ENCODE results near the gene CHP1. TPM values are rescaled to one million over a fixed set of nuclear protein-coding genes. Genes with fewer than 3 reads are reported as not detected.

The CHP1 gene
- total and polyA plus RNA-seq, 2 donors (not counting 1 experiment from before 2014, with no cell fraction given) = 14.2 to 39.9 TPM

- ATAC-seq (ENCODE audit: low read depth) = no peak
- peaks cover 31% of the 10 kb centered on the region for H3K79me2 ChIP-seq (ENCODE audit: control insufficient read depth, insufficient read depth, low read length)
- intact Hi-C loops (cut with micrococcal nuclease) = loop anchor here (2.0 to 5.0 kb wide), 5 partner anchors 187 to 1692 kb away; partner anchors contain the start of genes INAFM2, MGA, RTF1 and TTBK2
- H3K36me3 ChIP-seq (replicated peaks in 1 of 2; ENCODE audit: control extremely low read depth in 1 of 2, control insufficient read depth in 1 of 2, extremely low read depth in 1 of 2, insufficient read depth in 2 of 2, low read length in 1 of 2) = no peaks in the 10 kb centered on the region
- peak overlapping the region; percentile 91 for H2AFZ ChIP-seq (ENCODE audit: insufficient read depth, low read depth, low read length, poor library complexity, severe bottlenecking)
- 33% methylated on average over 8 of the region's 10 CpGs for WGBS (ENCODE audit: insufficient coverage)
- H3K27ac ChIP-seq (ENCODE audit: low read length in 2 of 2) = no peak overlapping the region
- peaks cover 18 to 24% of the 10 kb centered on the region in 2 donors for H3K4me1 ChIP-seq (ENCODE audit: control insufficient read depth in 2 of 2, insufficient read depth in 2 of 2, low read length in 2 of 2)
- H3K4me3 ChIP-seq (ENCODE audit: control extremely low read depth in 1 of 5, extremely low read depth in 1 of 5, insufficient read depth in 1 of 5, low read depth in 2 of 5, low read length in 4 of 5) = peak overlapping the region; percentile 30 to 94 (median 88)
- Mint-ChIP-seq H3K9me3 (ENCODE audit: insufficient read depth) (no peaks in the 10 kb centered on the region), H3K4me1 (peaks cover 30% of the 10 kb centered on the region), H3K27ac (peak overlapping the region; percentile 95), H3K4me3 (peak overlapping the region; percentile 95), H3K27me3 (no peaks in the 10 kb centered on the region)
- ChIA-PET CTCF (interaction anchor here (1.5 to 1.6 kb wide), 2 partner anchors 62 to 338 kb away, joined by 4 to 5 read pairs; no protein-coding TSS in a partner anchor), POLR2A (interaction anchor here (0.6 to 1.9 kb wide), 5 partner anchors 23 to 173 kb away, joined by 3 to 10 read pairs (median 7); partner anchors contain the start of genes NUSAP1 and OIP5)
- H3K4me2 ChIP-seq (replicated peaks; ENCODE audit: low read depth, low read length, poor library complexity, severe bottlenecking) = peak overlapping the region; percentile 81
- DNase-seq = no peak
- TF ChIP-seq EZH2 (IDR thresholded peaks at IDR 0.05; ENCODE audit: borderline replicate concordance, insufficient read depth, low read depth, low read length, poor library complexity, severe bottlenecking) (no peak), CTCF (IDR thresholded peaks at IDR 0.05) (no peak)
- H3K27me3 ChIP-seq (replicated peaks in 1 of 4; ENCODE audit: control extremely low read depth in 1 of 4, control insufficient read depth in 3 of 4, insufficient read depth in 4 of 4, low read length in 3 of 4) = no peaks in the 10 kb centered on the region
- peak overlapping the region; percentile 79 for H3K9ac ChIP-seq (ENCODE audit: low read length)
- H3K9me3 ChIP-seq (ENCODE audit: control extremely low read depth in 1 of 3, control insufficient read depth in 2 of 3, insufficient read depth in 1 of 3, low read length in 2 of 3) = no peaks in the 10 kb centered on the region
- H4K20me1 ChIP-seq (ENCODE audit: control insufficient read depth, insufficient read depth, low read length, poor library complexity, severe bottlenecking) = no peaks in the 10 kb centered on the region
Observed at GRCh38 chr15:41230345-41230649, 771 bp upstream of the CHP1 start.
